Astrocyte (in vitro differentiated cells and primary cell): ENCODE measurements around the gene WDR5. TPM values are rescaled to one million over a fixed set of nuclear protein-coding genes. Genes with fewer than 3 reads are reported as not detected.

Source experiments
- DNase-seq: peaks from one replicate; pipeline ENCODE4 v3.0.0-alpha.2; 2010; ENCODE audit warnings: low read depth
- FAIRE-seq: peaks from 2 replicates; lab custom pipeline; 2011; peaks lifted over from hg19 to GRCh38; lab: Jason Lieb, UNC
- H2AFZ ChIP-seq: 2 replicates; pipeline ENCODE4 v1.6.0; 2012; ENCODE audit warnings: low read depth, low read length, inconsistent platforms
- H3K27ac ChIP-seq: 2 replicates; pipeline ENCODE4 v1.5.1; 2011; ENCODE audit warnings: low read depth, low read length, inconsistent platforms
- H3K27me3 ChIP-seq: 2 replicates; pipeline ENCODE4 v1.6.0; 2011; ENCODE audit warnings: low read length, inconsistent platforms; ENCODE audit not compliant: insufficient read depth
- H3K36me3 ChIP-seq: 2 replicates; pipeline ENCODE4 v1.5.1; 2011; ENCODE audit warnings: low read length, inconsistent platforms; ENCODE audit not compliant: insufficient read depth
- H3K4me1 ChIP-seq: 2 replicates; pipeline ENCODE4 v1.5.1; 2011; ENCODE audit warnings: low read length, inconsistent platforms; ENCODE audit not compliant: insufficient read depth
- H3K4me2 ChIP-seq: 2 replicates; pipeline ENCODE4 v1.6.0; 2012; ENCODE audit warnings: low read length, inconsistent platforms
- H3K4me3 ChIP-seq: 2 replicates; pipeline ENCODE4 v1.5.1; 2011; ENCODE audit warnings: low read depth, mild to moderate bottlenecking, low read length, inconsistent platforms; ENCODE audit not compliant: insufficient read depth
- H3K79me2 ChIP-seq: 2 replicates; pipeline ENCODE4 v1.6.0; 2012; ENCODE audit warnings: mild to moderate bottlenecking, low read length, inconsistent platforms; ENCODE audit not compliant: insufficient read depth
- H3K9ac ChIP-seq: 2 replicates; pipeline ENCODE4 v1.6.0; 2012; ENCODE audit warnings: mild to moderate bottlenecking, low read length, inconsistent platforms
- H3K9me3 ChIP-seq: 2 replicates; pipeline ENCODE4 v1.5.1; 2012; ENCODE audit warnings: low read depth, mild to moderate bottlenecking, low read length, inconsistent platforms; ENCODE audit not compliant: insufficient read depth
- H4K20me1 ChIP-seq: 2 replicates; pipeline ENCODE4 v1.6.0; 2012; ENCODE audit warnings: low read length, inconsistent platforms; ENCODE audit not compliant: insufficient read depth
- H3K27ac Mint-ChIP-seq: one replicate; pipeline ENCODE4 v1.8.0; 2021; ENCODE audit warnings: mild to moderate bottlenecking, mixed read lengths; ENCODE audit not compliant: unreplicated experiment
- H3K27me3 Mint-ChIP-seq: one replicate; pipeline ENCODE4 v1.8.0; 2021; ENCODE audit warnings: low read depth, mixed read lengths; ENCODE audit not compliant: unreplicated experiment
- H3K36me3 Mint-ChIP-seq: one replicate; pipeline ENCODE4 v1.8.0; 2021; ENCODE audit warnings: low read depth, mixed read lengths; ENCODE audit not compliant: unreplicated experiment
- H3K4me1 Mint-ChIP-seq: one replicate; pipeline ENCODE4 v1.8.0; 2021; ENCODE audit warnings: low read depth, mixed read lengths; ENCODE audit not compliant: unreplicated experiment
- H3K4me3 Mint-ChIP-seq: one replicate; pipeline ENCODE4 v1.8.0; 2021; ENCODE audit warnings: mild to moderate bottlenecking, moderate library complexity, mixed read lengths; ENCODE audit not compliant: unreplicated experiment
- H3K9me3 Mint-ChIP-seq: one replicate; pipeline ENCODE4 v1.8.0; 2021; ENCODE audit warnings: mild to moderate bottlenecking, mixed read lengths; ENCODE audit not compliant: unreplicated experiment
- CTCF ChIP-seq: IDR thresholded peaks from 2 replicates; pipeline ENCODE4 v1.5.1; 2011; ENCODE audit warnings: low read depth, mild to moderate bottlenecking, inconsistent platforms, low read length, moderate library complexity; ENCODE audit not compliant: insufficient read depth
- EZH2 ChIP-seq: IDR thresholded peaks from 2 replicates; pipeline ENCODE4 v1.6.1; 2012; ENCODE audit warnings: mild to moderate bottlenecking, low read length, inconsistent platforms; ENCODE audit not compliant: insufficient read depth
- total RNA-seq: library from RNA; stranded (reverse); gene quantifications from 2 replicates; pipeline ENCODE4 v1.2.1, GENCODE V29; 2021

Gene WDR5
- total RNA-seq, 1 donor from 2014 or later, result 28.1 TPM

GRCh38 chr9:134170532-134171315 lies 34.8 kb downstream of the WDR5 start:
- Mint-ChIP-seq H3K27ac (no peak overlapping the region), H3K27me3 (peaks cover 13% of the 10 kb centered on the region), H3K4me3 (no peak overlapping the region), H3K9me3 (no peaks in the 10 kb centered on the region), H3K4me1 (peaks cover 11% of the 10 kb centered on the region), H3K36me3 (no peaks in the 10 kb centered on the region)
- Histone ChIP-seq H3K4me1 (peaks cover 4% of the 10 kb centered on the region), H3K4me2 (no peak overlapping the region), H4K20me1 (no peaks in the 10 kb centered on the region), H3K4me3 (no peak overlapping the region), H3K27me3 (no peaks in the 10 kb centered on the region), H2AFZ (no peak overlapping the region), H3K9ac (no peak overlapping the region), H3K36me3 (no peaks in the 10 kb centered on the region), H3K9me3 (no peaks in the 10 kb centered on the region), H3K27ac (no peak overlapping the region), H3K79me2 (no peaks in the 10 kb centered on the region)
- no peak for FAIRE-seq
- no peak for TF ChIP-seq EZH2
- no peak for TF ChIP-seq CTCF
- DNase-seq, result no peak

GRCh38 chr9:134171316-134172197 lies 35.7 kb downstream of the WDR5 start:
- TF ChIP-seq EZH2 (no peak), CTCF (no peak)
- Histone ChIP-seq H3K9me3 (no peaks in the 10 kb centered on the region), H3K4me1 (peaks cover 10% of the 10 kb centered on the region), H3K4me3 (no peak overlapping the region), H4K20me1 (no peaks in the 10 kb centered on the region), H3K27ac (no peak overlapping the region), H2AFZ (no peak overlapping the region), H3K9ac (no peak overlapping the region), H3K4me2 (no peak overlapping the region), H3K79me2 (no peaks in the 10 kb centered on the region), H3K27me3 (peaks cover 4% of the 10 kb centered on the region), H3K36me3 (no peaks in the 10 kb centered on the region)
- H3K27me3 Mint-ChIP-seq, result peaks cover 13% of the 10 kb centered on the region
- H3K36me3 Mint-ChIP-seq, result no peaks in the 10 kb centered on the region
- H3K27ac Mint-ChIP-seq, result no peak overlapping the region
- H3K9me3 Mint-ChIP-seq, result no peaks in the 10 kb centered on the region
- DNase-seq (peak; percentile 32), FAIRE-seq (no peak)
- H3K4me3 Mint-ChIP-seq, result peak overlapping the region; percentile 9
- peaks cover 11% of the 10 kb centered on the region for H3K4me1 Mint-ChIP-seq
